Activated T-cell treated with anti-CD3 and anti-CD28 coated beads, Interleukin-2, amount 50 U/mL, for 4 hours (primary cell): ENCODE measurements around the gene TTLL9. TPM values are rescaled to one million over a fixed set of nuclear protein-coding genes. Genes with fewer than 3 reads are reported as not detected.

Experiments used
- ATAC-seq, 2 donors: fragments of 200-7000 bp; cut with Tn5 transposase; one replicate each; pipeline ENCODE4 v1.10.0; 2021
- DNase-seq: peaks from one replicate; pipeline ENCODE4 v3.0.0-alpha.2; 2020
- H3K27me3 Mint-ChIP-seq: one replicate; pipeline ENCODE4 v1.8.0; 2021; ENCODE audit warnings: low read depth, mixed read lengths
- H3K36me3 Mint-ChIP-seq: one replicate; pipeline ENCODE4 v1.8.0; 2022; ENCODE audit warnings: mixed read lengths; ENCODE audit not compliant: insufficient read depth
- H3K4me1 Mint-ChIP-seq: one replicate; pipeline ENCODE4 v1.8.0; 2021; ENCODE audit warnings: low read depth, mixed read lengths
- H3K4me3 Mint-ChIP-seq: one replicate; pipeline ENCODE4 v1.8.0; 2021; ENCODE audit warnings: mild to moderate bottlenecking, moderate library complexity, mixed read lengths
- H3K9me3 Mint-ChIP-seq: one replicate; pipeline ENCODE4 v1.8.0; 2021; ENCODE audit warnings: mixed read lengths
- total RNA-seq, 3 donors: library from RNA; stranded (reverse); gene quantifications; one replicate each; pipeline ENCODE4 v1.2.1, GENCODE V29; 2021

The TTLL9 gene
- total RNA-seq, 3 donors from 2014 or later: not detected

DNA sequence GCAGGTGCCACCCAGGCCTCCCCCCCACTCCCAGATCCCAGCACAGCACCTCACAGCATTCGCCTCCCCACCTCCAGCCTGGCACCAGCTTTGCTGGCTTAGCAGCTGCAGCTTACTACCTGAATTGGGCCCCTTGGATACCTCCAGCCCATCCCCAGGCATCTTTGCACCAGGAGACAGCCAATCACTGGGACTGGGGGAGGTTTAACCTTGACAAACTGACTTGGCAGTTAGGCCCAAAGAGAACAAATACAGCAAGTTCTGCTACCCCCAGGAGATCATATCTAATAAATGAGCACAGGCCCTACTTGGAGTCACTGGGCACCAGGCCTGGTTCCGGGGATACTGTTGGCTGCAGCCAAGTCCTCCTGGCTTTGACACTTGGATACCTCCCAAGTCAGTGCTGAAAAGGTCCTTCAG lies 72.6 kb downstream of the TTLL9 start:
- no peak for DNase-seq
- H3K27me3 Mint-ChIP-seq: no peaks in the 10 kb centered on the region
- H3K4me3 Mint-ChIP-seq: no peak overlapping the region

GRCh38 chr20:31945319-31945718 lies 74.9 kb downstream of the TTLL9 start:
- no peaks in the 10 kb centered on the region for H3K27me3 Mint-ChIP-seq

More for the DNA sequence above, 72.6 kb downstream of the TTLL9 start:
- H3K9me3 Mint-ChIP-seq: no peaks in the 10 kb centered on the region
- no peaks in the 10 kb centered on the region for H3K4me1 Mint-ChIP-seq
- peaks cover 24% of the 10 kb centered on the region for H3K36me3 Mint-ChIP-seq
- no peak for ATAC-seq

GRCh38 chr20:31945785-31946184 lies 75.4 kb downstream of the TTLL9 start:
- Mint-ChIP-seq H3K4me3 (no peak overlapping the region), H3K4me1 (peaks cover 19% of the 10 kb centered on the region), H3K36me3 (peaks cover 39% of the 10 kb centered on the region), H3K9me3 (no peaks in the 10 kb centered on the region), H3K27me3 (no peaks in the 10 kb centered on the region)
- DNase-seq (no peak), ATAC-seq (no peak)

More at GRCh38 chr20:31945319-31945718, 74.9 kb downstream of the TTLL9 start:
- Mint-ChIP-seq H3K4me3 (no peak overlapping the region), H3K36me3 (peaks cover 39% of the 10 kb centered on the region), H3K4me1 (peaks cover 15% of the 10 kb centered on the region), H3K9me3 (no peaks in the 10 kb centered on the region)
- DNase-seq: no peak
- ATAC-seq: no peak

- no peak for ATAC-seq
- Mint-ChIP-seq H3K4me1 (peaks cover 30% of the 10 kb centered on the region), H3K27me3 (no peaks in the 10 kb centered on the region), H3K4me3 (no peak overlapping the region), H3K36me3 (peaks cover 37% of the 10 kb centered on the region), H3K9me3 (no peaks in the 10 kb centered on the region)
- no peak for DNase-seq
Measured at GRCh38 chr20:31948008-31948407, 77.6 kb downstream of the TTLL9 start.

DNA sequence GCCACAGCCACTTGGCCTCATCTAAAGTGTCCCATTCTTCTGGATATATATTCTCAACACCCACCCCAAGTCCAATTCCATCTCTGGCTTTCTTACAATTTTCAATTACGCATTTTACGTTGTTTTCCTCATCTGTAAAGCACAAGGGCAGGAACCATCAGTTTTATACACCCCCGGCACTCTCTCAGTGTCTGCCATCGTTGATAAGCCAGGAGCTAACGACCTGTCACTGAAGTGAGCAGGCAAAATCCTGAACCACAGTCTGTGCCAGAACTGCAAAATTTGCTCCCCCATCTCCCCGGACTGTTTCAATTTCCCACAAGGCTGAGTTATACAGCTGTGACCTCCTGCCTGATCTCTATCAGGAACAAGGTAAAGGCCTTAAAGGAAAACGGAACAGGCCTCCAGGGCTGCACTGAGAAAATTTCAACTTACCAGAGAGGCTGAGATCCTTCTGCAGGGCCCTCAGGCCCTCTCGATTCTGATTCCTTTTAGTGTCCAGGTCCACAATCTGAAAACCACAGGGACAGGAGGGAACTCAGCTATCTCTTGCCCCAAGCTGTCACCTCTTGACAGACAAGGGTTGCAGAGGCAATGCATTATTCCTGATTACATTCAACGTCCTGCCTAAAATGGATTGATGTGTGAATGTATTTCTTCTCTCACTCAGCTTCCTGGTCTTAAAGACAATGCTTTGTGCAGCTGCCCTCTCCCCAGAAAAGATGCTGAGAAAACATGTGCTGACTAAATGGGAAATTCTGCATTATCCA lies 79.6 kb downstream of the TTLL9 start:
- no peaks in the 10 kb centered on the region for H3K27me3 Mint-ChIP-seq
- ATAC-seq: no peak
- peaks cover 30% of the 10 kb centered on the region for H3K4me1 Mint-ChIP-seq
- DNase-seq: no peak
- no peaks in the 10 kb centered on the region for H3K9me3 Mint-ChIP-seq
- peaks cover 31% of the 10 kb centered on the region for H3K36me3 Mint-ChIP-seq
- H3K4me3 Mint-ChIP-seq: peak overlapping the region; percentile 98

DNA sequence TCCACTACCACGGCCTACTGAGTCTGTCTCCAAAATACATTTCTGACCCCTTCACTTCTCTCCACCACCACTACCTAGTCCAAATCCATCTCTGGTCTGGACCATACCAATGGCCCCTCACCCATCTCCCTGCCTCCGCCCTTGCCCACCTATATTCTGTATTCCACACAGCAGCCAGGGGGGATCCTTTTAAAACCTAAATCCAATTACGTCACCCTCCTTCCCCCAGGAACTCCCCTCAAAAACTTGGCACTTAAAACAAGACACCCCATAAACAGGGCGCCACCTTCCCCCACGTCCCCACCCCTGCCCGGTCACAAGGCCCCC lies 80.7 kb downstream of the TTLL9 start:
- H3K36me3 Mint-ChIP-seq: peaks cover 26% of the 10 kb centered on the region
- peaks cover 2% of the 10 kb centered on the region for H3K27me3 Mint-ChIP-seq
- ATAC-seq (no peak), DNase-seq (no peak)
- peaks cover 30% of the 10 kb centered on the region for H3K4me1 Mint-ChIP-seq
- H3K4me3 Mint-ChIP-seq: peak overlapping the region; percentile 98
- H3K9me3 Mint-ChIP-seq: no peaks in the 10 kb centered on the region

GRCh38 chr20:31951530-31952453 lies 81.4 kb downstream of the TTLL9 start, which contains the start of gene PDRG1:
Gene PDRG1 (minus strand): TSS chr20:31952046. CDS start chr20:31951961, 85 bp downstream.
- H3K4me1 Mint-ChIP-seq: peaks cover 30% of the 10 kb centered on the region
- no peaks in the 10 kb centered on the region for H3K9me3 Mint-ChIP-seq
- H3K36me3 Mint-ChIP-seq: peaks cover 23% of the 10 kb centered on the region
- ATAC-seq: peak; percentile 97 to 98
- H3K4me3 Mint-ChIP-seq: peak within 1 kb of the TSS; percentile 98
- DNase-seq: peak; percentile 98
- H3K27me3 Mint-ChIP-seq: peaks cover 2% of the 10 kb centered on the region

- Mint-ChIP-seq H3K4me1 (peaks cover 29% of the 10 kb centered on the region), H3K9me3 (no peaks in the 10 kb centered on the region), H3K27me3 (peaks cover 4% of the 10 kb centered on the region), H3K4me3 (no peak overlapping the region), H3K36me3 (peaks cover 12% of the 10 kb centered on the region)
- DNase-seq: no peak
- no peak for ATAC-seq
Measured at GRCh38 chr20:31953556-31954148, 83.2 kb downstream of the TTLL9 start.

- no peak overlapping the region for H3K4me3 Mint-ChIP-seq
- peaks cover 6% of the 10 kb centered on the region for H3K36me3 Mint-ChIP-seq
- no peak for DNase-seq
- ATAC-seq: no peak
- no peaks in the 10 kb centered on the region for H3K9me3 Mint-ChIP-seq
- H3K27me3 Mint-ChIP-seq: peaks cover 9% of the 10 kb centered on the region
- peaks cover 24% of the 10 kb centered on the region for H3K4me1 Mint-ChIP-seq
Measured at GRCh38 chr20:31954500-31954899, 84.1 kb downstream of the TTLL9 start.

DNA sequence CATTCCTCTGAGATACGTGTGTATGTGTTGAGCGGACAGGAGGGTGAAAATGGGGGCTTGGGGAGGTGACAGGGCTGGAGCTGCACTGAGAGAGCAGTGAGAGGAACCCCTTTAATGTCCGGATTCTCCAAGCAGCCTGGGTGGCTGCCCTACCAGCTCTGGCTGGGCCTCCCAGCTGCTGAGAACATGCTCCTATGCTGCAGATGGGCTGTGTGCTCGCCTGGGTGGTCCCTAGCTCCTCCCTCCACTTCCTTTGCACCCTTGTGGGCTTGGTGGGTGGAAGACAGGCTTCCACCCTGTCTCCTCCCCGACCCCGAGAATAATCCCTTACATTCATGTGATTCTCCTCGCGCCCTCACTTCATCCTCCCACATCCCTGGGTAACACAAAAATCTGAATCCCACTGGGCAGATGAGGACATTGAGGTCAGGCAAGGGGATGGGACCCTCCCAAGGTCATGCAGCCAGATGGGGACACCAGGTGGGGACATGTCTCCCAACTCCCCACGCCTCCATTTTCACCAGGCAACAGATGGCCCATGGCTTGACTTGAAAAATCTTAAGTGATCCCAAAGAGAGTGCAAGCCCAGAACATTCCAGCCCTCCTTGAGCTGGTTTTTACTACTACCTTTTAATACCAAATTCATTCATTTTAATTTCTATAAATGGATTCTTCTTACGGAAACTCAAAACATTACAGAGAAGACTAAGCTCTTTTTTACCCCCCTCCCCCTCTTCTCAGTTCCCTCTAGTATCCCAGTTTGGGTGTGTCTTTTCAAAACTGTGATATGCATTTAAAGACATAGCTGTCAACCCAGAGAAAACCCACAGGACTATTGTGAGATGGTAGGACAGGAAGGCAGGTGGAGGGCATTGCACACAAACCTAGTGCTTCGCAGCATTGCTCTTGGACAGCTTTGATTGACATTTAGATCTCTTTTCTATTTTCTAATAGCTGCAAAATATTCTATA lies 86.4 kb downstream of the TTLL9 start:
- H3K9me3 Mint-ChIP-seq: no peaks in the 10 kb centered on the region
- ATAC-seq: no peak
- no peak for DNase-seq
- H3K4me1 Mint-ChIP-seq: peaks cover 3% of the 10 kb centered on the region
- H3K36me3 Mint-ChIP-seq: no peaks in the 10 kb centered on the region
- H3K4me3 Mint-ChIP-seq: no peak overlapping the region
- peaks cover 20% of the 10 kb centered on the region for H3K27me3 Mint-ChIP-seq

DNA sequence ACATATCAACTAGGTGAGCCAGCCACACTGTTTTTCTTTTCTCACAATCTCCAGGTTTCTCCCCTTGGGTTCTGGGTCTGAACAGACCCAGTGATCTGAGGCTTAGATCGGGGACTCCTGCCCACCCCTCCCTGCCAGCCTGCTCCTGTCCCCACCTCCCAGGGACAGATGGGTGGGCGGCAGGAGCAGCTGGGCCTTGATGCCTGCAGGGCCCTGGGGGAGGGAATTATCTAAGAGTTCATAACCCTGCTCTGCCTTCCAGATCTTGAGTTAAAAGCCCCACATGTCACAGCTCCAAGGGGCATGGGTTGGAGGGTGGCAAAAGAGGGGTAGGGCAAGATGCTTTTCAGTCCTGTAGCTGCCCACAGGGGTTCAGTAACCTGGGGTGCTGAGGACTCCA lies 92.3 kb downstream of the TTLL9 start:
- Mint-ChIP-seq H3K27me3 (peaks cover 58% of the 10 kb centered on the region), H3K9me3 (no peaks in the 10 kb centered on the region), H3K4me3 (no peak overlapping the region), H3K4me1 (no peaks in the 10 kb centered on the region), H3K36me3 (no peaks in the 10 kb centered on the region)
- ATAC-seq (no peak), DNase-seq (no peak)

GRCh38 chr20:31963889-31964288 lies 93.5 kb downstream of the TTLL9 start:
- peaks cover 2% of the 10 kb centered on the region for H3K4me1 Mint-ChIP-seq
- ATAC-seq (no peak), DNase-seq (no peak)
- H3K36me3 Mint-ChIP-seq: no peaks in the 10 kb centered on the region
- no peak overlapping the region for H3K4me3 Mint-ChIP-seq
- H3K9me3 Mint-ChIP-seq: no peaks in the 10 kb centered on the region
- H3K27me3 Mint-ChIP-seq: peaks cover 57% of the 10 kb centered on the region

DNA sequence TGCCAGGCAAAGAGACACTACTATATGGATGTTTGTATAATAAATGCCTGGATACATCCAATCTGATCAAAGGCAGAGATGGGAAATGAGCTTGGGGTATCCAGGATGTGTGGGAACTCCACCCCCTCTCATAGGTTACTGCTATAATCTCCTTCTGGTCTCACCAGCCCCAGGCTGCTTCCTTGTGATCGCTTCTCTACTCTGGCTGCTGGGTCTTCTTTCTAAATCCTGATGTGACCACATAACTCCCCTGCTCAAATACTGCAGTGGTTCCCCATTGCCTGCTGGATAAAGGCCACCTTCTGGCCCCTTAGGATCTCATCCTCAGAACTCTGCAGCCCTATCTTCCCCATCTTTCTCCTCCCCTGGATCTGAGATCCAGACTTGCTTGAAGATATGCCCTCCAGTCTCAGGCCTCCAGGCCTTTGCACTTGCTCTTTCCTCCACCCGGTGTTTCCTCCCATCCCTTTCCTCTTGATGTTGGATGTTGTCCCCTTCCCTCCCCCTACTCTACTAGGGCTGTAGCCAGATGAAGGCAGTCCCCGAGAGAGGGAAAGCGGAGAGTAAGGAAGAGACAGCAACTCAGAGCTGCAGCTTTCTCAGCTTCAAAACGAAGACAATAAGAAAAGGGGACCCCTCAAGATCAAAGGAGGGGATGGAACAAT lies 96.7 kb downstream of the TTLL9 start:
- Mint-ChIP-seq H3K27me3 (peaks cover 71% of the 10 kb centered on the region), H3K36me3 (no peaks in the 10 kb centered on the region), H3K4me3 (peak overlapping the region; percentile 52), H3K4me1 (peaks cover 2% of the 10 kb centered on the region), H3K9me3 (no peaks in the 10 kb centered on the region)
- DNase-seq (no peak), ATAC-seq (no peak)
